Vein endothelial cell (primary cell): ENCODE data around the gene ANO5. TPM values are rescaled to one million over a fixed set of nuclear protein-coding genes. Genes with fewer than 3 reads are reported as not detected.

ENCODE experiments used
- total RNA-seq: library from RNA; depleted of rRNA; stranded (reverse); fragments of >200 nt; gene quantifications from 2 replicates; pipeline ENCODE4 v1.2.3, GENCODE V29; 2012

ANO5 gene
- total RNA-seq: 0.38 and 0.65 TPM in 2 replicates

GRCh38 chr11:22192642-22193347, at the start of gene ANO5:
Gene ANO5, plus strand, starts transcription at chr11:22193085. Its CDS starts 408 bp downstream, at chr11:22193493.

Other genes with a start within 250 kb of the ANO5 start
- gene SLC17A6, start 145.3 kb downstream of the ANO5 start, total RNA-seq: not detected in 2 replicates